GM12891 (cell line): ENCODE data around the gene NACC2.

ENCODE experiments used
- POLR2A ChIP-seq: IDR thresholded peaks from 2 replicates; pipeline ENCODE4 v1.6.1; 2011; ENCODE audit warnings: low read depth, low read length, control low read depth
- POLR2AphosphoS5 ChIP-seq: IDR thresholded peaks from 2 replicates; pipeline ENCODE4 v1.6.1; 2011; ENCODE audit warnings: low read depth, low read length, control low read depth
- POU2F2 ChIP-seq: IDR thresholded peaks from 2 replicates; pipeline ENCODE4 v1.6.1; 2011; ENCODE audit warnings: low read depth, mild to moderate bottlenecking, control low read depth, low read length, moderate library complexity
- TAF1 ChIP-seq: IDR thresholded peaks from 2 replicates; pipeline ENCODE4 v1.6.1; 2011; ENCODE audit warnings: low read depth, low read length, control low read depth

- TF ChIP-seq POLR2A, result no peak
- TF ChIP-seq POLR2AphosphoS5, result no peak
- TF ChIP-seq TAF1, result no peak; the same call in 1 of the 2 replicates
- TF ChIP-seq POU2F2, result no peak
These were observed 22.8 kb upstream of the NACC2 start for GRCh38 chr9:136117916-136118319.
